Activated CD4-positive, alpha-beta T cell treated with anti-CD3 and anti-CD28 coated beads, Interleukin-2, amount 50 U/mL, for 16 hours (primary cell): ENCODE data around the gene SNAP47.

Experiments
- DNase-seq: peaks from one replicate; pipeline ENCODE4 v3.0.0-alpha.2; 2020

SNAP47 gene

GRCh38 chr1:227805606-227806197 is 70.5 kb downstream of the SNAP47 start:
- no peak for DNase-seq

- DNase-seq = no peak
These were observed 73.3 kb downstream of the SNAP47 start for GRCh38 chr1:227808566-227808965.

- DNase-seq = no peak
These were observed 73.8 kb downstream of the SNAP47 start for GRCh38 chr1:227809026-227809425.

- no peak for DNase-seq
These were observed 78.7 kb downstream of the SNAP47 start for GRCh38 chr1:227813962-227814361.

- DNase-seq = no peak
These were observed 80.5 kb downstream of the SNAP47 start, which contains the start of gene PRSS38 for GRCh38 chr1:227815468-227816409. Gene PRSS38 (plus strand): TSS chr1:227815675. CDS start chr1:227815717, 42 bp downstream.

- DNase-seq = peak; percentile 2
These were observed 81.7 kb downstream of the SNAP47 start for GRCh38 chr1:227816750-227817446.

- DNase-seq = no peak
These were observed 88.3 kb downstream of the SNAP47 start for GRCh38 chr1:227823537-227823936.

- DNase-seq = no peak
These were observed 89.0 kb downstream of the SNAP47 start for GRCh38 chr1:227824204-227824603.

- DNase-seq = no peak
These were observed 93.6 kb downstream of the SNAP47 start for GRCh38 chr1:227828786-227829185.
